HFFc6 (cell line): ENCODE results near the gene DCP1B. TPM values are rescaled to one million over a fixed set of nuclear protein-coding genes. Genes with fewer than 3 reads are reported as not detected.
A peak's percentile ranks its signal among the peaks of the same experiment; 100 is the strongest.

Experiments used
- DNase-seq: peaks from one replicate; pipeline ENCODE4 v3.0.0-alpha.2; 2018
- H3K27ac Mint-ChIP-seq: 2 replicates; pipeline ENCODE4 v1.8.0; 2020; ENCODE audit warnings: mild to moderate bottlenecking, mixed read lengths
- H3K27me3 Mint-ChIP-seq: 2 replicates; pipeline ENCODE4 v1.8.0; 2021; ENCODE audit warnings: mild to moderate bottlenecking, moderate library complexity, mixed read lengths; ENCODE audit not compliant: insufficient read depth
- H3K36me3 Mint-ChIP-seq: 2 replicates; pipeline ENCODE4 v1.8.0; 2021; ENCODE audit warnings: low read depth, mixed read lengths
- H3K4me1 Mint-ChIP-seq: 2 replicates; pipeline ENCODE4 v1.8.0; 2020; ENCODE audit warnings: low read depth, mixed read lengths
- H3K4me3 Mint-ChIP-seq: 2 replicates; pipeline ENCODE4 v1.8.0; 2020; ENCODE audit warnings: mild to moderate bottlenecking, moderate library complexity, mixed read lengths
- H3K9me3 Mint-ChIP-seq: 2 replicates; pipeline ENCODE4 v1.8.0; 2020; ENCODE audit warnings: mild to moderate bottlenecking, mixed read lengths
- total RNA-seq, 6 experiments: library from RNA; stranded (reverse); fragmentation: NEBNext Ultra II Directional; extraction: Animal tissue kit (Norgen Biotek cat#: 25700); gene quantifications; 2 replicates in 1 of 6; 3 replicates in 5 of 6; pipeline ENCODE4 v1.2.3, GENCODE V29; 2021
- TF ChIP-seq, protein P1 (sequence below): fragments of 200-600 bp; sonication (generic); IDR thresholded peaks from 2 replicates; pipeline ENCODE4 v1.5.0; 2021; ENCODE audit warnings: antibody characterized with exemption, mild to moderate bottlenecking

Gene DCP1B
- total RNA-seq, 6 experiments from 2014 or later: 12.6 to 16.4 (median 14.5) TPM

DNA sequence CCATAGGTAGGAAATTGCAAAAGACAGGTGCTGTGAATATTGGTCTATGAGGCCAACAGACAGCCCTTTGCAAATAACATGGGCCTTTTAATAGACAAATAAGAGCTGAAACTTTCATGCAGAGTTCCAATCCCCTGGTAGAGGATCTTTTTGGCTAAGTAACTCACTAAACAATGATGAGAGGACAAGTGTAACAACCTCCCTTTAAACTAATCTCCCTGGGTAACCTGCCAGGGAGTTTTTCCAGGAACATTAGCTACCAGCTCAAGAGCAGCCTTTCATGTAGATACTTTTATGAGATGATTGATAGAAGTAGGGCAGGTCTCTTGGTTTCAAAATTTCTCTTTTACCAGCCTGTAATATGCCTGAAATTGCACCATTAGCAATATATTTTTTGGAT lies 34.8 kb upstream of the DCP1B start:
- H3K9me3 Mint-ChIP-seq: no peaks in the 10 kb centered on the region
- peaks cover 20% of the 10 kb centered on the region for H3K27me3 Mint-ChIP-seq
- no peak overlapping the region for H3K4me3 Mint-ChIP-seq

DNA sequence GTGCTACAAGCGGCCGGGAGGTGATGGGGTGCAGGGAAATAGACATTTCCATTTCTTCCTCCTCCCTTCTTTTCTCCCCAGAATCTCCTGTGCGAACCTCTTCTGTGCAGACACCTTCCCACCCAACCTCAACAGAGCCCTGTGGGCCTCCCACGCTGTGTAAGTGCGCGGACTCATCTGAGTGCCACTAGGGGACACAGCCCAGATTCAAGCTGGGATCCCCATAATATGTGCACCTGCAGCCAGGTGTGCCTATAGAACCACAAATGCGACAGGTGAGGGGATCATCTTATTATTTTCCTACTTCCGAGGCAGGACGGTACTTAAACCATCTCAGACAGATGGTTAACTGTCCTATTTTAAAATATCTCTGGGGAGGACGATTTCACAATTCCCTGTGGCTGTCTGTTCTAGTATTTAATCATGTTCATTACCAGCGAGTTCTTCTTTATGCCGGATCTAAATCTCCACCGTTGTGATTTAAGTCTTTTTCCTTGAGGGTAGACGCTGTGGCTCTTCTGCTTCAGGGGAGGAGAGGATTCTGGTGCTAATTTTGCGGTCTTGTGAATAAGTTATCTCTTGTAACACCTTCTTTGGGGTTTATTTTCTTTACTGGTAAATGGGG lies 31.3 kb upstream of the DCP1B start:
- Mint-ChIP-seq H3K9me3 (no peaks in the 10 kb centered on the region), H3K27me3 (peaks cover 28% of the 10 kb centered on the region), H3K4me1 (peaks cover 17% of the 10 kb centered on the region), H3K4me3 (peak overlapping the region; percentile 76), H3K27ac (no peak overlapping the region), H3K36me3 (no peaks in the 10 kb centered on the region)
- DNase-seq: no peak
- TF ChIP-seq, protein P1, sequence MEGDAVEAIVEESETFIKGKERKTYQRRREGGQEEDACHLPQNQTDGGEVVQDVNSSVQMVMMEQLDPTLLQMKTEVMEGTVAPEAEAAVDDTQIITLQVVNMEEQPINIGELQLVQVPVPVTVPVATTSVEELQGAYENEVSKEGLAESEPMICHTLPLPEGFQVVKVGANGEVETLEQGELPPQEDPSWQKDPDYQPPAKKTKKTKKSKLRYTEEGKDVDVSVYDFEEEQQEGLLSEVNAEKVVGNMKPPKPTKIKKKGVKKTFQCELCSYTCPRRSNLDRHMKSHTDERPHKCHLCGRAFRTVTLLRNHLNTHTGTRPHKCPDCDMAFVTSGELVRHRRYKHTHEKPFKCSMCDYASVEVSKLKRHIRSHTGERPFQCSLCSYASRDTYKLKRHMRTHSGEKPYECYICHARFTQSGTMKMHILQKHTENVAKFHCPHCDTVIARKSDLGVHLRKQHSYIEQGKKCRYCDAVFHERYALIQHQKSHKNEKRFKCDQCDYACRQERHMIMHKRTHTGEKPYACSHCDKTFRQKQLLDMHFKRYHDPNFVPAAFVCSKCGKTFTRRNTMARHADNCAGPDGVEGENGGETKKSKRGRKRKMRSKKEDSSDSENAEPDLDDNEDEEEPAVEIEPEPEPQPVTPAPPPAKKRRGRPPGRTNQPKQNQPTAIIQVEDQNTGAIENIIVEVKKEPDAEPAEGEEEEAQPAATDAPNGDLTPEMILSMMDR: no peak

More for the DNA sequence above, 34.8 kb upstream of the DCP1B start:
- Mint-ChIP-seq H3K36me3 (no peaks in the 10 kb centered on the region), H3K4me1 (peaks cover 17% of the 10 kb centered on the region), H3K27ac (no peak overlapping the region)
- no peak for DNase-seq
- TF ChIP-seq, protein P1: no peak

DNA sequence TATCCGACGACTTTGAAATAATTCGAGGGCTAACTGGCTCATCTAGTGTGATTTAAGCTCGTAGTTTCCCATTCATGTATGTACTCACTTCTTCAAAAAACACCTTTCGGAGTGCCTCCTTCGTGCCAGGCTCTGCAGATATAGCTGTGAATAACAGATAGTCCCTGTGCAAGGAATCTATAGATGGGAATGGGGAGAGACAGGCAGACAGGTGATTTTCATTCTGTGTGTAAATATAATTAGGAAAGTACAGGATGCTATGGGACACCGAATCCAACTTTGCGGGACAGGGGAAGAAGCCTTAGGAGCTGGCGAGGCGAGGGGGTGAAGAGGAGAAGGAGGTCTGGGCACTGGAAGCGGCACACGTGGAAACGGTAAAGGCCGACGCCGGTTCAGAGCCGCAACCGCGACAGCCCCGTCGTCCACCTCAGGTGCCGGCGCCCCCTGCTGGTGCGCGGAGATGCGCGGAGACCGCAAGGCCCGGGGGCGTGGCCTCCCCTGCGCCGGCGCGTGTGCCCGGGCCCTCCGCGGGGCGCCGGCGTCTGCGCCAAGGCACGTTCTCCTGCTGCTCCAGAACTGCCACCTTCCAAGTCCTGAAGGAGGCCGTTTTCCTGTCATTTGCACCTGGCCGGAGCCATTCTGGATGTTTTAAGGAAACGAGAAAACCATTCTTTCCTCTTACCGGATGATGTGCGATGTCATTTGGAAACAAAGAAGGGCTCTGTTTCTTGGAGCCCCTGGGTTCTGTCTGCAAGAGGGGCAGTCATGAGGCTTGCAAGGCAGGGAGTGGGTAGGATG lies 30.6 kb upstream of the DCP1B start:
- Mint-ChIP-seq H3K27ac (no peak overlapping the region), H3K4me3 (peak overlapping the region; percentile 76), H3K4me1 (peaks cover 17% of the 10 kb centered on the region), H3K36me3 (no peaks in the 10 kb centered on the region), H3K27me3 (peaks cover 26% of the 10 kb centered on the region), H3K9me3 (no peaks in the 10 kb centered on the region)
- DNase-seq: peak; percentile 55
- TF ChIP-seq, protein P1: peak; percentile 99

DNA sequence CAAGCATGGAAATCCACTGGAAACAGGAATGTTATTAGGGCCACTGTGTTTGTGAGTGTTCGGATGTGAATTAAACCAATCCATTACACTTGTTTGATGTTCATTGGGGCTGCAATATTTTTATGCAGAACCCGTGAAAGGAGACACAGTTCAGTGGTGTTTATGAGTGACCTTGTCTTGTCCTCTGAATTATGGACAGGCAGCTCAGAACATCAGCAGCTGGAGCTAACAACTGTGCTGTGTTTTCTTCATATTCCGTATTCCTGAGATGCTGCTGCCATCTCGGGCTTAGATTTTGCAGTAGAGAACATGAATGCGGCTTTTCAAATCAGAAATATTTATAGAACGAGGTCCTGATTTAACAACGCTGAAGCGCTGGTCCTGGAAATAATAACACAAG lies 28.2 kb upstream of the DCP1B start:
- TF ChIP-seq, protein P1: no peak
- Mint-ChIP-seq H3K27ac (no peak overlapping the region), H3K36me3 (no peaks in the 10 kb centered on the region), H3K4me3 (no peak overlapping the region), H3K4me1 (peaks cover 17% of the 10 kb centered on the region), H3K27me3 (peaks cover 18% of the 10 kb centered on the region), H3K9me3 (no peaks in the 10 kb centered on the region)
- no peak for DNase-seq

DNA sequence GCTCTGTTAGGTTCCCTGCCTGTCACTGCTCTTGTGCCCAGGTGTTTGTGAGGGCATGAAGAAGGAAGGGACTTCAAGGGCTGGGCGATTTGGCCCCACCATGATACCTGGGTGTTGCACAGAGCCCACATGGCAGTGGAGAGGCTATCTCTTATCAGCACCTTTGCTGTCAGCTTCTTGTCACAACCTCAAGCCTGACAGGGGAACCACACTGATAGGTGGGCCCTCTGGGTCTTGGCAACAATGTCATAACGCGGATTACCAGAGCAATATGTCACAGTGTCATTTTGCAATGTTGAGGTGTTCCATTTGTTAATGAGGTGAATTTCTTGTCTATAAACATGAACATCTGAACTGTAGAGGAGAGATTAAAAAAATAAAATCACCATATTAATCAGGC lies 25.6 kb upstream of the DCP1B start:
- no peak for DNase-seq
- Mint-ChIP-seq H3K36me3 (no peaks in the 10 kb centered on the region), H3K27ac (no peak overlapping the region), H3K27me3 (peaks cover 15% of the 10 kb centered on the region), H3K4me3 (no peak overlapping the region), H3K9me3 (no peaks in the 10 kb centered on the region), H3K4me1 (peaks cover 5% of the 10 kb centered on the region)
- TF ChIP-seq, protein P1: no peak
